Right lobe of liver (tissue), 6 donors: Measurements from ENCODE around the gene ITPR1. TPM values are rescaled to one million over a fixed set of nuclear protein-coding genes. Genes with fewer than 3 reads are reported as not detected.

ENCODE experiments used
- ATAC-seq, 4 donors: fragments of 200-7000 bp; cut with Tn5 transposase; one replicate each; pipeline ENCODE4 v1.9.1; 2020; ENCODE audit warnings: mild to moderate bottlenecking in 4 of 4, moderate library complexity in 4 of 4
- DNase-seq, 3 donors: peaks; one replicate each; pipeline ENCODE4 v3.0.0-alpha.2; 2020
- H3K27ac ChIP-seq, 3 donors: fragments of 200-600 bp; one replicate each; pipeline ENCODE4 v1.8.0; 2022
- H3K27me3 ChIP-seq, 2 donors: fragments of 200-600 bp; one replicate each; pipeline ENCODE4 v1.8.0; 2022
- H3K36me3 ChIP-seq, 4 donors: fragments of 200-600 bp; sonication (generic) in 1 of 4; one replicate each; pipeline versions ENCODE4 v1.5.1 to v1.8.0; 2017 to 2022; ENCODE audit warnings: control low read depth in 1 of 4
- H3K4me1 ChIP-seq, 4 donors: fragments of 200-600 bp; sonication (generic) in 1 of 4; one replicate each; pipeline versions ENCODE4 v1.5.1 to v1.8.0; 2017 to 2022; ENCODE audit warnings: control low read depth in 1 of 4
- H3K4me3 ChIP-seq, 3 donors: fragments of 200-600 bp; one replicate each; pipeline ENCODE4 v1.8.0; 2022
- H3K9me3 ChIP-seq, 4 donors: fragments of 200-600 bp; sonication (generic) in 1 of 4; one replicate each; pipeline versions ENCODE4 v1.5.1 to v1.8.0; 2017 to 2022; ENCODE audit warnings: control low read depth in 1 of 4
- CTCF ChIP-seq, 4 donors: fragments of 200-600 bp in 3 of 4; fragments of 450-650 bp in 1 of 4; IDR thresholded peaks; one replicate each; pipeline versions ENCODE4 v1.5.1 to v1.8.0; 2016 to 2022; ENCODE audit warnings: antibody characterized with exemption in 4 of 4, mild to moderate bottlenecking in 2 of 4
- POLR2A ChIP-seq: fragments of 450-650 bp; IDR thresholded peaks from one replicate; pipeline ENCODE4 v1.6.1; 2017; ENCODE audit warnings: antibody characterized with exemption, mild to moderate bottlenecking
- whole genome bisulfite sequencing: methylation state at CpG from one replicate; pipeline ENCODE4 v1.1.6; 2018; ENCODE audit warnings: low coverage, low lambda C conversion rate; ENCODE audit not compliant: insufficient coverage; ENCODE audit errors: missing lambda C conversion rate; 5-methylcytosine and 5-hydroxymethylcytosine counted together
- intact Hi-C, 2 donors: fragments of 100-400 bp; cut with DNase I; formaldehyde crosslinking; loops; one replicate each; pipeline versions ENCODE4 v1.11.2 to v1.14.1; 2022
- total RNA-seq, 6 experiments: library from RNA; depleted of rRNA in 2 of 6; stranded (reverse); fragments of >200 nt in 2 of 6; fragmentation: NEBNext Ultra II Directional in 3 of 6; extraction: Animal tissue kit (Norgen Biotek cat#: 25700) in 3 of 6; gene quantifications; one replicate each; pipeline versions ENCODE4 v1.1.0 to v1.2.4, GENCODE V29; 2016 to 2023
- donor health status: DM: no; HTN: yes; CAD: no.
- donor health status: DM: no; HTN: no; CAD: no.
- donor health status: DM: no; HTN: no; CAD: no.
- donor health status: DM: no; HTN: yes; CAD: no.
- donor health status: DM: no; HTN: yes; CAD: no.

The ITPR1 gene
- total RNA-seq, 6 experiments from 2014 or later, result 6.5 to 16.2 (median 11.5) TPM

DNA sequence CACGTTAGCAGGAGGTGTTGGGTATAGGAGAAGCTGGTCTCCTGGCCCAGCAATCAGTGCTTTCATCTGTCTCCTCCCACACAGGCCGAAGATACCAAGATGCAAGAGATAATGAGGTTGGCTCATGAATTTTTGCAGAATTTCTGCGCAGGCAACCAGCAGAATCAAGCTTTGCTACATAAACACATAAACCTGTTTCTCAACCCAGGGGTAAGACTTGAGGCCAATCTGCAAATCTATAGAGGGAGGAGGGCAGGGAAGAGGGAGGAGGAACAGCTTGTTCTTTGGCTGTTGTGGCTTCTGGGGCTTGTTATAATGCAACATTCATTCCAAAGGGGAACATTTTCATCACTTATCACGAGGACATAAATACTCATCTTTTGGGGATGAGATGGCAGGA is 195.3 kb downstream of the ITPR1 start:
- DNase-seq, result no peak
- Histone ChIP-seq H3K4me3 (no peak overlapping the region), H3K27ac (no peak overlapping the region), H3K36me3 (peaks cover 0 to 5% (median 0%) of the 10 kb centered on the region in 4 donors), H3K9me3 (no peaks in the 10 kb centered on the region), H3K27me3 (no peaks in the 10 kb centered on the region), H3K4me1 (peaks cover 0 to 4% (median 0%) of the 10 kb centered on the region in 4 donors)
- no peak for ATAC-seq
- intact Hi-C loops, result no loop called here
- 85% methylated on average over 3 of the region's 4 CpGs for WGBS
- TF ChIP-seq POLR2A (no peak), CTCF (IDR thresholded peaks at IDR 0.05) (no peak)

- H3K36me3 ChIP-seq, result peaks cover 0 to 5% (median 0%) of the 10 kb centered on the region in 4 donors
- ATAC-seq (no peak), DNase-seq (no peak)
- no peaks in the 10 kb centered on the region for H3K9me3 ChIP-seq
- intact Hi-C loops, result no loop called here
- no peak overlapping the region for H3K27ac ChIP-seq
- no peaks in the 10 kb centered on the region for H3K27me3 ChIP-seq
- H3K4me1 ChIP-seq, result peaks cover 0 to 4% (median 0%) of the 10 kb centered on the region in 4 donors
- TF ChIP-seq CTCF (IDR thresholded peaks at IDR 0.05) (no peak), POLR2A (no peak)
- H3K4me3 ChIP-seq, result no peak overlapping the region
Measured at GRCh38 chr3:4689021-4689420, 195.9 kb downstream of the ITPR1 start.

DNA sequence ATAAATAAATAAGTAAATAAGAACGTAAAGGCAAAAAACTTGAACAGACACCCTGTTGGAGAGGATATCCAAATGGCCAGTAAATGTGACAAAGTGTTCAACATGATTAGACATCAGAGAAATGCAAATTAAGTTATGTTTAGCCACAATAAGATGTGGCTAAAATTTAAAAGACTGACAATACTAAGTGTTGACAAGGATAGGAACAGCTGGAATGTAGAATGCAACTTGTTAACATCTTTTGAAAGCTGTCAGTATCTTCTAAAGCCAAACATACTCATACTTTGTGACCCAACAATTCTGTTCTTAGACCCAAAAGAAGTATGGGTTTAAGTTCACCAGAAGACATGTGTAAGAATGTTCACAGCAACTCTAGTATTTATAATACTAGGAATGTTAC is 197.1 kb downstream of the ITPR1 start:
- H3K9me3 ChIP-seq, result no peaks in the 10 kb centered on the region
- no peak overlapping the region for H3K4me3 ChIP-seq
- TF ChIP-seq CTCF (IDR thresholded peaks at IDR 0.05) (no peak), POLR2A (no peak)
- no peak overlapping the region for H3K27ac ChIP-seq
- WGBS, result 94% methylated on average over 1 of the region's 1 CpG
- ATAC-seq, result no peak
- H3K36me3 ChIP-seq, result peaks cover 0 to 5% (median 0%) of the 10 kb centered on the region in 4 donors
- DNase-seq, result no peak
- H3K4me1 ChIP-seq, result peaks cover 0 to 4% (median 0%) of the 10 kb centered on the region in 4 donors
- intact Hi-C loops, result no loop called here
- H3K27me3 ChIP-seq, result no peaks in the 10 kb centered on the region

- TF ChIP-seq POLR2A (no peak), CTCF (IDR thresholded peaks at IDR 0.05) (no peak)
- no peak for ATAC-seq
- H3K36me3 ChIP-seq, result peaks cover 0 to 5% (median 0%) of the 10 kb centered on the region in 4 donors
Measured at GRCh38 chr3:4693620-4694019, 200.5 kb downstream of the ITPR1 start.

GRCh38 chr3:4695846-4696245 is 202.7 kb downstream of the ITPR1 start:
- WGBS, result 89% methylated on average over 2 of the region's 2 CpGs
- TF ChIP-seq POLR2A (no peak), CTCF (IDR thresholded peaks at IDR 0.05) (no peak)
- Histone ChIP-seq H3K27ac (no peak overlapping the region), H3K36me3 (no peaks in the 10 kb centered on the region), H3K4me3 (no peak overlapping the region), H3K4me1 (peaks cover 0 to 4% (median 0%) of the 10 kb centered on the region in 4 donors), H3K27me3 (no peaks in the 10 kb centered on the region), H3K9me3 (no peaks in the 10 kb centered on the region)
- DNase-seq (no peak), ATAC-seq (no peak)
- intact Hi-C loops, result no loop called here

More at GRCh38 chr3:4693620-4694019, 200.5 kb downstream of the ITPR1 start:
- DNase-seq, result no peak
- H3K9me3 ChIP-seq, result no peaks in the 10 kb centered on the region
- H3K4me3 ChIP-seq, result no peak overlapping the region
- 83% methylated on average over 12 of the region's 13 CpGs for WGBS
- H3K27me3 ChIP-seq, result no peaks in the 10 kb centered on the region
- H3K4me1 ChIP-seq, result peaks cover 0 to 4% (median 0%) of the 10 kb centered on the region in 4 donors
- intact Hi-C loops, result no loop called here
- H3K27ac ChIP-seq, result no peak overlapping the region
